ENCODE data around the gene FERMT2. TPM values are rescaled to one million over a fixed set of nuclear protein-coding genes. Genes with fewer than 3 reads are reported as not detected.

FERMT2 gene
- total and polyA plus RNA-seq, 5 donors from 2014 or later: 0.22 TPM; not detected in 4

DNA sequence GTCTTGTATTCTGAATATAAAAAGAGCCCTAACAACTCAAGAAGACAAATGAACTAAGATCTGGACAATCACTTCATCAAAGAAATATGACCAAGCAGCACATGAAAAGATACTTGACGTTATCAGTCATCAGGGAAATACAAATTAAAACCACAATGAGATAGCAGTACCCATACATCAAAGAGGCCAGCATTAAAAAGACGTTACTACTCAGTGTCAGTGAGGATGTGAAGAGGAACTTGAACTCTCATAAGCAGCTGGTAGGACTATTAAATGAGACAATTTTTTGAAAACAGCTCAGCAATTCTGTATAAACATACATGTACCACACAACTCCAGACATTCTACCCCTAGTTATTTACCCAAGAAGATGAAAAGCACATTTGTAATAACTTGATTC is 55.9 kb downstream of the FERMT2 start:
- H3K27me3 Mint-ChIP-seq: peaks cover 6% of the 10 kb centered on the region
- peak in 2 of 3 donors; percentile 35 to 63 for DNase-seq
- H3K9me3 Mint-ChIP-seq: peaks cover 0 to 3% (median 0%) of the 10 kb centered on the region in 7 donors
- no peak overlapping the region for H3K27ac ChIP-seq (ENCODE audit: insufficient read depth, low read length, poor library complexity, severe bottlenecking)
- H3K36me3 Mint-ChIP-seq: no peaks in the 10 kb centered on the region
- no peaks in the 10 kb centered on the region for H3K4me1 ChIP-seq (ENCODE audit: control insufficient read depth, insufficient read depth, low read length, poor library complexity, severe bottlenecking)
- ATAC-seq (ENCODE audit: low read depth in 2 of 2): peak; percentile 53 to 62
- no peaks in the 10 kb centered on the region for H3K36me3 ChIP-seq (ENCODE audit: control insufficient read depth, insufficient read depth, low read length)
- H3K4me1 Mint-ChIP-seq: peaks cover 8 to 10% (median 9%) of the 10 kb centered on the region in 4 donors
- no peaks in the 10 kb centered on the region for H3K27me3 ChIP-seq (ENCODE audit: control insufficient read depth, insufficient read depth, low read length)
- H3K4me3 ChIP-seq (ENCODE audit: low read depth, low read length): no peak overlapping the region
- peak overlapping the region in 2 of 3 donors; percentile 65 to 80 for H3K27ac Mint-ChIP-seq
- no peak overlapping the region for H3K4me3 Mint-ChIP-seq
- no peaks in the 10 kb centered on the region for H3K9me3 ChIP-seq (ENCODE audit: control insufficient read depth in 2 of 2, low read length in 2 of 2)

DNA sequence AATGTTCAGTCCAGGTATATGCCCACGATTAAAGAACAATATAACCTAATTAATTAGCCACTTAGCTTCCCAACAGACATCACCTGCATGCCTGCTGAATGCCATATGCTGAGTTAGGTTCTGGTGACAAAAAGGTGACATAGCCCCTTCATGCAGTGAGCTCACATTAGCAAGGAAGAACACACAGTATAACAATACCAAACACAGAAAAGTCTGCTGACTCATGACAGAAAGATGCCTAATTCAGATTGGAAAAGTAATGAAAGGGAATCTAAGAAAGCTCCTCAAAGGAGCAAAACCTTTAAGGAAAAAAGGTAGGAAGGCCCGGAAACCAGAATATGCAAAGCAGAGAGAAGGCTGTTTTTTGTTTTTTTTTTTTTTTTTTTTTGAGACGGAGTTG is 59.0 kb downstream of the FERMT2 start:
- no peaks in the 10 kb centered on the region for H3K9me3 ChIP-seq (ENCODE audit: control insufficient read depth in 2 of 2, low read length in 2 of 2)
- no peak overlapping the region for H3K4me3 ChIP-seq (ENCODE audit: low read depth, low read length)
- DNase-seq (no peak), ATAC-seq (ENCODE audit: low read depth in 2 of 2) (no peak)
- H3K4me1 ChIP-seq (ENCODE audit: control insufficient read depth, insufficient read depth, low read length, poor library complexity, severe bottlenecking): no peaks in the 10 kb centered on the region
- peaks cover 0 to 5% (median 0%) of the 10 kb centered on the region in 7 donors for H3K9me3 Mint-ChIP-seq
- no peak overlapping the region for H3K27ac ChIP-seq (ENCODE audit: insufficient read depth, low read length, poor library complexity, severe bottlenecking)
- H3K36me3 Mint-ChIP-seq: no peaks in the 10 kb centered on the region
- H3K27ac Mint-ChIP-seq: no peak overlapping the region
- no peaks in the 10 kb centered on the region for H3K27me3 Mint-ChIP-seq
- no peaks in the 10 kb centered on the region for H3K27me3 ChIP-seq (ENCODE audit: control insufficient read depth, insufficient read depth, low read length)
- peaks cover 8 to 10% (median 9%) of the 10 kb centered on the region in 4 donors for H3K4me1 Mint-ChIP-seq
- H3K36me3 ChIP-seq (ENCODE audit: control insufficient read depth, insufficient read depth, low read length): no peaks in the 10 kb centered on the region
- H3K4me3 Mint-ChIP-seq: no peak overlapping the region

DNA sequence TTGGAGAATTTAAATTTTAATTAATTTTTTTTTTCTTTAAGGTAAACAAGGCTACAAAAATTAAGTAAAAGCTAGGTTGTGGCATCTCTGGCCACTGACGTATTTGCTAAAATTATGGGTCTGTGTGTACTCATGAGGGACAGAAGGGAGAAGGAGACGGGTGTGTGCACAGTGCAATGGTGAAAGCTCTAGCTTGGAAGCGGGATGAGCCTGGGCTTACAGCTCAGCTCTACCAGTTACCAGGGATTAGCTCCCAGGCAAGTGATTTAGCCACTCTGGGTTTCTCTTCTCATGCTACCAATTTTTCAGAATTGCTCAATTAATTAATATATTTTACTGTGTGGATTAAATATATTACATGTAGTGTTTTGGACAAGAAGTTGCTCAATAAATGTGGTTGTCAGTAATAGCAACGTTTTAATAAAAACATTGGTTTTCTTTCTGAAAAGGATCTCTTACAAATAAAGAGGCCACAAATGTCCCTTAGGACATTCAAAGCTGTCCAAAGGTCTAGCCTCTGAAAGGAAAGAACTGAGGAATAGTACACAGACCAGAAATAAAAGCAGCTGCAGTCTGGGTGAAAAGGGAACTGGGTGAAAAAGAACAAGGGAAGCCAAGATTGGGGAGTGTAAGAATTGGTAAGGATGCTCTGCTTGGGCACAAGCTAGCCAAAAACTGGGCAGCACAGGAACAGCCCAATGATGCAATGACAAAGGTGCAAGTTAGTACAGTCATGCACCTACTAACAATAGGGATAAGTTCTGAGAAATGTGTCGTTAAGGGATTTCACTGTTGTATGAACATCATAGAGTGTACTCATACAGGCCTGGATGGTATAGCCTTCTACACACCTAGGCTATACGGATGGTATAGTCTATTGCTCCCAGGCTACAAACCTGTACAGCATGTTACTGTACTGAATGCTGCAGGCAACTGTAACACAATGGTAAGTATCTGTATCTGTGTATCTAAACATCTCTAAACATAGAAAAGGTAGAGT is 61.7 kb downstream of the FERMT2 start:
- DNase-seq (no peak), ATAC-seq (ENCODE audit: low read depth in 2 of 2) (no peak)
- Mint-ChIP-seq H3K36me3 (no peaks in the 10 kb centered on the region), H3K27me3 (peaks cover 1% of the 10 kb centered on the region), H3K9me3 (peaks cover 0 to 4% (median 0%) of the 10 kb centered on the region in 7 donors), H3K4me3 (no peak overlapping the region), H3K4me1 (no peaks in the 10 kb centered on the region), H3K27ac (no peak overlapping the region)
- no peaks in the 10 kb centered on the region for H3K36me3 ChIP-seq (ENCODE audit: control insufficient read depth, insufficient read depth, low read length)
- H3K9me3 ChIP-seq (ENCODE audit: control insufficient read depth in 2 of 2, low read length in 2 of 2): no peaks in the 10 kb centered on the region
- no peak overlapping the region for H3K27ac ChIP-seq (ENCODE audit: insufficient read depth, low read length, poor library complexity, severe bottlenecking)
- H3K27me3 ChIP-seq (ENCODE audit: control insufficient read depth, insufficient read depth, low read length): no peaks in the 10 kb centered on the region
- no peak overlapping the region for H3K4me3 ChIP-seq (ENCODE audit: low read depth, low read length)
- H3K4me1 ChIP-seq (ENCODE audit: control insufficient read depth, insufficient read depth, low read length, poor library complexity, severe bottlenecking): no peaks in the 10 kb centered on the region

DNA sequence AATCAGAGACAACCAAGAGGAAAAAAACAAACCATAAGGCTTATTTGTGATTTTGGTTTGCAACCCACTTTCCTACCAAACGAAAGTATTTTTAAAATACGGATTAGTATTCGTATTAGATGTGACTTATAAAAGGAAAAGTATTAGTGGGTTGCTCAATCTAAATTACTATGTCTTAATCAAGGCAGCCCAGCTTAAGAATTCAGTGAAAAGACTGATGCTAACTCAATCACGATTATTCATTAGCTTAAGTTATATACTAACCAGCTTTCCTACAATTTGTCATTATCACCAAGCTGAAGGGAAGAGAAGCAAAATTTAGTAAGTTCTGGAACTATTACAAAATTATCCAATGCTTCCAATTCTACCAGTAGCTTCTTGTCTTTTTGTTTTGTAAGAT is 62.7 kb downstream of the FERMT2 start:
- H3K27me3 Mint-ChIP-seq: peaks cover 5% of the 10 kb centered on the region
- Histone ChIP-seq H3K36me3 (ENCODE audit: control insufficient read depth, insufficient read depth, low read length) (no peaks in the 10 kb centered on the region), H3K4me1 (ENCODE audit: control insufficient read depth, insufficient read depth, low read length, poor library complexity, severe bottlenecking) (no peaks in the 10 kb centered on the region), H3K27ac (ENCODE audit: insufficient read depth, low read length, poor library complexity, severe bottlenecking) (no peak overlapping the region), H3K27me3 (ENCODE audit: control insufficient read depth, insufficient read depth, low read length) (no peaks in the 10 kb centered on the region), H3K9me3 (ENCODE audit: control insufficient read depth in 2 of 2, low read length in 2 of 2) (no peaks in the 10 kb centered on the region), H3K4me3 (ENCODE audit: low read depth, low read length) (no peak overlapping the region)
- ATAC-seq (ENCODE audit: low read depth in 2 of 2) (no peak), DNase-seq (no peak)
- H3K27ac Mint-ChIP-seq: no peak overlapping the region
- H3K9me3 Mint-ChIP-seq: peaks cover 0 to 4% (median 0%) of the 10 kb centered on the region in 7 donors
- H3K4me1 Mint-ChIP-seq: peaks cover 0 to 3% (median 0%) of the 10 kb centered on the region in 4 donors
- no peaks in the 10 kb centered on the region for H3K36me3 Mint-ChIP-seq
- no peak overlapping the region for H3K4me3 Mint-ChIP-seq

DNA sequence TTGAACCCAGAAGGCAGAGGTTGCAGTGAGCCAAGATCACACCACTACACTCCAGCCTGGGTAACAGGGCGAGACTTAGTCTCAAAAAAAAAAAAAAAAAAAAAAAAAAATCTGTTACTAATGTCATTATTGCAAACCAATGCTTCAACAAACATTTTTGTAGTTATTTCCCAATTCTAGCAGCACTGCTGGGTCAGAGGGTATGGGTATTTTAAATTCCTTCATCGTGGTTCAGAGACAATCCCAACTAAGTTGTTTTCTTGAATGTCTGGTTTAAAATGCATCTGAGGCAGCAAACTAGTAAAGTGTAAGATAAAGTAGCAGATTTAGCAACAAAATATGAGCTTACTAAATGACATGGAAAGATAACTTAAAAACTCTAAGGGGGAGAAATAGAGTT is 65.6 kb downstream of the FERMT2 start:
- H3K36me3 ChIP-seq (ENCODE audit: control insufficient read depth, insufficient read depth, low read length): no peaks in the 10 kb centered on the region
- no peak overlapping the region for H3K27ac ChIP-seq (ENCODE audit: insufficient read depth, low read length, poor library complexity, severe bottlenecking)
- Mint-ChIP-seq H3K9me3 (peaks cover 0 to 4% (median 0%) of the 10 kb centered on the region in 7 donors), H3K36me3 (no peaks in the 10 kb centered on the region), H3K27me3 (peaks cover 15% of the 10 kb centered on the region), H3K4me1 (peaks cover 0 to 3% (median 0%) of the 10 kb centered on the region in 4 donors), H3K4me3 (no peak overlapping the region), H3K27ac (no peak overlapping the region)
- no peak for DNase-seq
- no peaks in the 10 kb centered on the region for H3K9me3 ChIP-seq (ENCODE audit: control insufficient read depth in 2 of 2, low read length in 2 of 2)
- H3K4me1 ChIP-seq (ENCODE audit: control insufficient read depth, insufficient read depth, low read length, poor library complexity, severe bottlenecking): no peaks in the 10 kb centered on the region
- ATAC-seq (ENCODE audit: low read depth in 2 of 2): no peak
- no peaks in the 10 kb centered on the region for H3K27me3 ChIP-seq (ENCODE audit: control insufficient read depth, insufficient read depth, low read length)
- no peak overlapping the region for H3K4me3 ChIP-seq (ENCODE audit: low read depth, low read length)

DNA sequence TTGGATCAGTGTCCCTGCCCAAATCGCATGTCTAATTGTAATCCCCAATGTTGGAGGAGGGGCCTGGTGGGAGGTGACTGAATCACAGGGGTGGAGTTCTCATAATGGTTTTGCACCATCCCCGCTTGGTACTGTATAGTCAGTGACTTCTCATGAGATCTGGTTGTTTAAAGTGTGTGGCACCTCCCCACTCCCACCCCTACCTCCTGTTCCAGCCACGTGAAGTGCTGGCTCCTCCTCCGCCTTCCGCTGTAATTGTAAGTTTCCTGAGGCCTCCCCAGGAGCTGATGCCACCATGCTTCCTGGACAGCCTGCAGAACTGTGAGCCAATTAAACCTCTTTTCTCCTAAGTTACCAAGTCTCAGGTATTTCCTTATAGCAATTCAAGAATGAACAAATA is 67.2 kb downstream of the FERMT2 start:
- ATAC-seq (ENCODE audit: low read depth in 2 of 2) (no peak), DNase-seq (no peak)
- H3K36me3 Mint-ChIP-seq: no peaks in the 10 kb centered on the region
- H3K4me1 Mint-ChIP-seq: peaks cover 0 to 3% (median 0%) of the 10 kb centered on the region in 4 donors
- Histone ChIP-seq H3K27ac (ENCODE audit: insufficient read depth, low read length, poor library complexity, severe bottlenecking) (no peak overlapping the region), H3K36me3 (ENCODE audit: control insufficient read depth, insufficient read depth, low read length) (no peaks in the 10 kb centered on the region), H3K4me3 (ENCODE audit: low read depth, low read length) (no peak overlapping the region), H3K4me1 (ENCODE audit: control insufficient read depth, insufficient read depth, low read length, poor library complexity, severe bottlenecking) (no peaks in the 10 kb centered on the region), H3K27me3 (ENCODE audit: control insufficient read depth, insufficient read depth, low read length) (peaks cover 3% of the 10 kb centered on the region), H3K9me3 (ENCODE audit: control insufficient read depth in 2 of 2, low read length in 2 of 2) (no peaks in the 10 kb centered on the region)
- H3K9me3 Mint-ChIP-seq: no peaks in the 10 kb centered on the region
- H3K27ac Mint-ChIP-seq: no peak overlapping the region
- H3K27me3 Mint-ChIP-seq: peaks cover 15% of the 10 kb centered on the region
- no peak overlapping the region for H3K4me3 Mint-ChIP-seq

DNA sequence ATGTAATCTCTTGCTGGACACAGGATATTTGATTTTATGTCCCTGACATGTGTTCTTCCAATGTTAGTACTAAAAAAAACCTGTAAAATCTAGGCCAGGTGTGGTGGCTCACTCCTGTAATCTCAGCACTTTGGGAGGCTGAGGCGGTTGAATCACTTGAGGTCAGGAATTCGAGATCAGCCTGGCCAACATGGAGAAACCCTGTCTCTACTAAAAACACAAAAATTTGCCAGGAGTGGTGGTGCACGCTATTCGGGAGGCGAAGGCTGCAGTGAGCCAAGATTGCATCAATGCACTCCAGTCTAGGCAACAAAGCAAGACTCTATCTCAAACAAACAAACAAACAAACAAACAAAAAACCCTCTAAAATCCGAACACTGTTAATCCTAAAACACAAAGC is 68.0 kb downstream of the FERMT2 start:
- DNase-seq: no peak
- ATAC-seq (ENCODE audit: low read depth in 2 of 2): no peak
- Histone ChIP-seq H3K27ac (ENCODE audit: insufficient read depth, low read length, poor library complexity, severe bottlenecking) (no peak overlapping the region), H3K27me3 (ENCODE audit: control insufficient read depth, insufficient read depth, low read length) (peaks cover 5% of the 10 kb centered on the region), H3K4me3 (ENCODE audit: low read depth, low read length) (no peak overlapping the region), H3K4me1 (ENCODE audit: control insufficient read depth, insufficient read depth, low read length, poor library complexity, severe bottlenecking) (no peaks in the 10 kb centered on the region), H3K36me3 (ENCODE audit: control insufficient read depth, insufficient read depth, low read length) (no peaks in the 10 kb centered on the region), H3K9me3 (ENCODE audit: control insufficient read depth in 2 of 2, low read length in 2 of 2) (no peaks in the 10 kb centered on the region)
- Mint-ChIP-seq H3K9me3 (no peaks in the 10 kb centered on the region), H3K4me1 (peaks cover 0 to 3% (median 0%) of the 10 kb centered on the region in 4 donors), H3K36me3 (no peaks in the 10 kb centered on the region), H3K4me3 (no peak overlapping the region), H3K27me3 (peaks cover 23% of the 10 kb centered on the region), H3K27ac (no peak overlapping the region)

Data from CD4-positive, CD25-positive, alpha-beta regulatory T cell (primary cell).